Right renal pelvis (tissue), 4 donors: Measurements from ENCODE around the gene DDX17. TPM values are rescaled to one million over a fixed set of nuclear protein-coding genes. Genes with fewer than 3 reads are reported as not detected.

Experiments
- DNase-seq, 4 donors: peaks; one replicate each; pipeline ENCODE4 v3.0.0-alpha.2; 2013; ENCODE audit warnings: low read depth in 4 of 4, low spot score in 3 of 4, missing footprints in 1 of 4
- polyA plus RNA-seq, 4 donors: library from polyadenylated mRNA; unstranded; fragments of 120-200 nt; gene quantifications; one replicate each; pipeline ENCODE4 v1.2.1, GENCODE V29; 2013; ENCODE audit not compliant: insufficient read length in 4 of 4

Gene DDX17
- 100 to 1,000 TPM; 741 to 959 (median 857) TPM for polyA plus RNA-seq

GRCh38 chr22:38506118-38506962 is at the start of gene DDX17:
DDX17 (minus strand) TSS chr22:38506311.
- DNase-seq, result peak; percentile 97 to 100 (median 98)

GRCh38 chr22:38554281-38554680 is 48.2 kb upstream of the DDX17 start:
- DNase-seq, result no peak

GRCh38 chr22:38549101-38549894 is 43.2 kb upstream of the DDX17 start:
- peak in 1 of 4 donors; percentile 18 for DNase-seq

GRCh38 chr22:38540701-38541100 is 34.6 kb upstream of the DDX17 start:
- DNase-seq, result peak in 1 of 4 donors; percentile 2

GRCh38 chr22:38531251-38531938 is 25.3 kb upstream of the DDX17 start:
- DNase-seq, result no peak

GRCh38 chr22:38524429-38524828 is 18.3 kb upstream of the DDX17 start:
- DNase-seq, result no peak

- no peak for DNase-seq
Measured at GRCh38 chr22:38523479-38523878, 17.4 kb upstream of the DDX17 start.

- no peak for DNase-seq
Measured at GRCh38 chr22:38523029-38523428, 16.9 kb upstream of the DDX17 start.

GRCh38 chr22:38519453-38520250 is 13.5 kb upstream of the DDX17 start:
- no peak for DNase-seq

GRCh38 chr22:38518620-38519019 is 12.5 kb upstream of the DDX17 start:
- no peak for DNase-seq

- DNase-seq, result no peak
Measured at GRCh38 chr22:38513063-38513462, 7.0 kb upstream of the DDX17 start.

GRCh38 chr22:38510416-38510970 is 4.4 kb upstream of the DDX17 start:
- no peak for DNase-seq

GRCh38 chr22:38505541-38506117 is 482 bp downstream of the DDX17 start:
- peak in 3 of 4 donors; percentile 31 to 50 (median 47) for DNase-seq

- no peak for DNase-seq
Measured at GRCh38 chr22:38504731-38505540, 1.2 kb downstream of the DDX17 start.

GRCh38 chr22:38503021-38503420 is 3.1 kb downstream of the DDX17 start:
- DNase-seq, result no peak

- no peak for DNase-seq
Measured at GRCh38 chr22:38501797-38502672, 4.1 kb downstream of the DDX17 start.

GRCh38 chr22:38497869-38498268 is 8.2 kb downstream of the DDX17 start:
- DNase-seq, result no peak

GRCh38 chr22:38494939-38495338 is 11.2 kb downstream of the DDX17 start:
- DNase-seq, result no peak
